Activated gamma-delta T cell (primary cell): ENCODE results near the gene KASH5.
"Not testable (repeated sequence)": the region's sequence is repeated elsewhere in the genome, so short reads cannot be mapped to it uniquely, and the experiment has no call there.

ENCODE experiments used
- DNase-seq: peaks from one replicate; lab custom pipeline; 2025; lab: John Stamatoyannopoulos, UW

The KASH5 gene

GRCh38 chr19:49436381-49437017 is 48.5 kb downstream of the KASH5 start:
- no peak for DNase-seq

- no peak for DNase-seq
Observed at GRCh38 chr19:49437231-49437630, 49.2 kb downstream of the KASH5 start.

GRCh38 chr19:49438261-49438660 is 50.2 kb downstream of the KASH5 start:
- DNase-seq = no peak

GRCh38 chr19:49439836-49440235 is 51.8 kb downstream of the KASH5 start:
- DNase-seq = no peak

DNA sequence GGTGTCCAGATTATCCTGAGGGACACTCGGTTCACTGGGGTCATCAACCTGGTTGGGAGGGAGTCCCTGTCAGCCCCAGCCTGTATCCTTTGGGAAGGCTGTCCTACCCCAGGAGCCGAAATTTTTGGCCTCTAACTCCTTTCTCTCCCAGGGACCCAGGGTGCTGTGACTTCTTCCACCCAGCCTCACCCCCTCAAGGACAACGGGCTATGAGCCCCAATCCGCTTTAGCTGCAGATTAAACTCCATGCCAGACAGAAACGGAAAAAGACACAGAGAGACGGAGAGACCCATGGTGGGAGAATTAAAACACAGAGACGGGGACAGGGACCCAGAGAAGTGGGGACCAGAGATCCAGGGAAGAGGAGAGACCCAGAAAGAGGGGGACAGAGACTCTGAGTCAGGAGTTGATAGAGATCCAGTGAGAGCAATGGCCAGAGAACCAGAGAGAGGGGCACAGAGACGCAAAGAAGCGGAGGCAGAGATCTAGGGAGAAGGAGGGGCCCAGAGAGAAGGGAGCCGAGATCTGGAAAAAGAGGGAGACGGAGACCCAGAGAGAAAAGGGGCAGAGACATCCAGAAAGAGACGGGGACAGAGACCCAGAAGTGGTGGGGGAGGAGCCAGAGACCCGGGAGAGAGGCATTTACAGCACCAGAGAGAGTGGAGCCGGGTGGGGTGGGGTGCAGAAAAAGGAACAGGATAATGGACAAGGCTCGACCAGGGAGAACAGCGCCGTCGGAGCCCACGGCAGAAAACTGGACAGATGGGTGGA is 52.6 kb downstream of the KASH5 start:
- DNase-seq = no peak

DNA sequence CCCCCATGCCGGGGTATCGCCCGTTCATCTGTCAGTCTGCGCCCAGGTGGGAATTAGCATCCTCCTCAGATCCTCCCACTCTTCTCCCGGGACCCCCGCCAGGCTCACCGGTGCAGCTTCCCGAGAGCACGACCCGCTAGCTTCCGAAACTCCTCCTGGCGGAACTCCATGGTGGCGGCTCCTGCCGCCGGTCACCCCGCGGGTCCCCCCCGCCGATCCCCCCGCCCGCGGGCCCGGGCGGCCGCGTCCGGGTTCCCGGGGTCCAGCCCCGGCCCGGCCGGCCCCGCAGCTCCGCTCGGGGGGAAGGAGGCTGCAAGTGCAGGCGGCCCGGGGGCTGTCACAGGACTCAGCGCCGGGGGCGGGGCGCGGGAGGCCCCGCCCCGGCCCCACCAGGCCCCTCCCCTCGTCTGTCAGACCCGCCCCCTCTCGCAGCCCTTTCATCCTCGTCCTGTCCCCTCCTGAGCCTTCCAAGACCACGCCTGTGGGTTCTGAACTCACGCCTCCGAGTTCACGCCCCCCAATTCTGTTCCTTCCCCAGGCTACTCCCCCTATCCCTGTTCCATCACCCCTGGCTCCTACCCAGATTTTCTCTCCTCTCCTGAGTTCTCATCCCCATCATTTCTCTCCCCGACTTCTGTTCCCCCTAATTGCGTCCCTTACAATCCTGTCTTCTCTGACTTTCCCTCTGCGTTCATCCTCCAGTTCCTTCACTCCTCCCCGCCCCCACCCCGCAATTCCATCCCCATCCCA is 53.3 kb downstream of the KASH5 start, which contains the start of gene SLC17A7:
Gene SLC17A7, minus strand, starts transcription at position 318 of the 750 bp plus-strand sequence. Its CDS starts 148 bp downstream, at position 170.
- DNase-seq = peak; percentile 35

DNA sequence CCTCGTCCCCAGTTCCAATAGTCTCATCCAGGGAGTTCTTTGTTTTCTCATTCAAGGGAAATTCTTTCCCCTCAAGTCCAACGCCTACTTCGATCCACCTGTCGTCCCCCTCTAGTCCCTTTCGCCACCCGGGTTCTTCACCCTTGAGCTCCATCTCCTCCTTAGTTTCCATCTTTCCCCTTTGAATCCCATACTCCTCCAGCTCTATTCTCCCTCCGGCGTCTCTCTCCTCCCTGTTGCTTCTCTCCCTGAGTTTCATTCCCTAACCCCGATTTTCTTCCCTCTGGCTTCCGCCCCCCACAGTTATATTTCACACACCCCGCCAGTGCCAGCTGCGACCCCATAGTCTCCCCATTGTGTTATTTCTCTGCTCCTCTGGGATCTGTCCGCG is 53.9 kb downstream of the KASH5 start:
- no peak for DNase-seq

GRCh38 chr19:49442354-49442753 is 54.3 kb downstream of the KASH5 start:
- no peak for DNase-seq

- DNase-seq = no peak
Observed at GRCh38 chr19:49442771-49443365, 54.8 kb downstream of the KASH5 start.

DNA sequence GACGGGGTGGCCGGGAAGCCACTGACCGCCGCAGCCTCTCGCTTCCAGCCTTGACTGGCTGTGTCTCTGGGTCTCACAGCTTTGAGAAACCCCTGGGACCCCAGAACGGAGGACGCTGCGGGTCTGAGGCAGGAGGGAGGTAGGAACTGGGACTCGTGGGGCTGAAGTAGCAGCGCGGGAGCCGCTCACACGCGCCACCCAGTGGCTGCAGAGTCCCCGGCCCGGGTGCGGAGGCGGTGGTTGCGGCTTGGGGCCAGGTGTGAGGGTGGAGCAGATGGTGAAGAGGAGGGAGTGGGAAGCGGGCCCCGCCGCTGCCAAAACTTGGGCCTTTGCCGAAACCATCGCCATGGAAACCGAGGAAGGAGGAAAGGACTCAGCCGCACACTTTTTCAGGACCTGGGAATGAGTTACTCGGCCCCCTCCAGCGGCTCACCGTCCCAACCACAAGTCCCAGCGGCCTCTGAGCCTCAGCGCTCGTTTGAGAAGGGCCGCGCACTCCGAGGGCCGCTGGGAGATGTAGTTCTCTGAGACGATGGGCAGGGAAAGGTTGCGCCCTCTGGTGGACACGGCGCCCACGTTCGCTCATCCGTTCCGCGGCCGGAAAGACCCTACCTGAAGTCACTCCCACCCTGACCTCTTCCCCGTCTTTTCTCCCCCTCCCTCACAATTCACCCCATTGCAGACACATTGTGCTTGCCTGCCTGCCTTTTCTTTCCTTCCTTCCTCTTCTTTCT is 55.5 kb downstream of the KASH5 start:
- DNase-seq = peak; percentile 79

GRCh38 chr19:49444100-49444700 is 56.2 kb downstream of the KASH5 start:
- not testable (repeated sequence) for DNase-seq

GRCh38 chr19:49445997-49446396 is 57.9 kb downstream of the KASH5 start:
- no peak for DNase-seq

DNA sequence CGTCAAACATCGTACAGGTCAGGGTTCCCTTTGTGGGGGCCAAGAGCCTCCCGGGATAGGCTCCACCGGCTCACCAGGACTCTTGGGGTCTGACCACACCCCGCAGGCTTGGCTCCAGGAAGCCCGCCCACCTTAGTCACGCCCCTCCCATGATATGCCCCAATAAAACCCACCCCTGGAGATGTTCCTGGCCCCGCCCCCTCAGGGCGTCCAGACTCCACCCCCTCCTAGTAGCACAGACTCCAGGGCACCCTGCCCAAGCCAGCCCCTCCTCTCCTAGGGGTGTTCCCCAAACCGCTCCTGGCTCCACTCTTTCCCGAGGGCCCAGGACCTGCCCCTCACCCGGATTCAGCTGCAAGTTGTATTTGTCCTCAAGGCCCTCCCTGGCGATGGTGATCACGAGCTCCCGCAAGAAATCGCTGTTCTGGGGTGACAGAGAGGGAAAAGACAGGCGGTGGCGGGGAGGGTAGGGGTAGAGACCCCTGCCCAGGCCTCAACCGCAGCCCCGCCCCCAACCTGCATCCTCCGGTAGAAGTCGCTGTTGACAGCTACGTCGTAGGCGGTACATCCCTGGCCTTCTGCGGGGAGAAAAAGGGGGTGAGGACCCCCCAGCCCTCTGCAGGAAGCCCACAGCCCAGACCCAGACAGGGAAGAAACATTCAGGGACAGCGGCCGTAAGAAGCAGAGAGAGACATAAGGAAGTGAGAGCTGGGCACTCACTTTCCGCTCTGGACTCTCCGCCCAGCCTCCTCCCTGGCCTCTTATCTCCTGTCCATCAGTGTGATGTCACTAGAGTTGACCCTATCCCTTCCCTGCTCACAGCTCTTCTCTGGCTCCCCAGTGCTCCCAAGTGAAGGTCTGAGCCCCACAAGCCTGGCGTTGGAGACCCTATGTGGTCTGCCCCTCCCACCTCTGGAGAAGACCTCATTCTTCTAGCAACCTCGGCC is 59.7 kb downstream of the KASH5 start:
- DNase-seq = no peak

DNA sequence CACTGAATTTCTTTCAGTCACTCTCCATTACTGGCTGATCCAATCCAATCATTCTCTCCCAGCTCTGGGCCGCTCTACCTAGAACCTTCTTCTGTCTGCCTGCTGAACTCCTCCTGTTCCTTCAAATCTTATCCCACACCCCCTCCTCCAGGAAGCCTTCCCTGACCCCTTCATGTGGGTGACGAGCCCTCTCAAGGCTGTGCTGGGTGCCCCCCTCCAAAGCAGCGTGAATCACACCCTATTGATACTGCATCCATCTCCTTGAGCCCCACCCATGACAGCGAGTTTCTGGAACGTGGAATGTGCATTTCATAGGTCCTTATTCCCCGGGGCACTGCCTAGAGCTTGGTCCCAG is 60.4 kb downstream of the KASH5 start:
- no peak for DNase-seq

DNA sequence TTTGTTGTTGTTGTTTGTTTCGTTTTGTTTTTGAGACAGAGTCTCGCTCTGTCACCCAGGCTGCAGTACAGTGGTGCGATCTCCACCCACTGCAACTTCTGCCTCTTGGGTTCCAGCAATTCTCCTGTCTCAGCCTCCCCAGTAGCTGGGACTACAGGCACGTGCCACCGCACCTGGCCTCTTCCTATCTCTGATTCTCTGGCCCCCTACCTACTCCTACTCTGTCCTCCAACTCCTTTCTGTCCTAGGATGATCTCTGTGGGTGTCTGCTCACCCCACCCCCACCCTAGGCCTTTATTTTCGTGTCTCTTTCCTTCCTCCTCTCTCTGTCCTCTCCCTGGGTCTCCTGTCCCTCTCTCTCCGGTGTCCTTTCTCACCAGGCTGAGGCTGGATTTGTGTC is 62.4 kb downstream of the KASH5 start:
- DNase-seq = no peak

GRCh38 chr19:49451430-49452181 is 63.6 kb downstream of the KASH5 start, which contains the start of gene PIH1D1:
Gene PIH1D1 (minus strand): TSS chr19:49451814. CDS start chr19:49451574, 240 bp downstream.
- DNase-seq = no peak

GRCh38 chr19:49453013-49453756 is 65.1 kb downstream of the KASH5 start, which contains the start of gene ALDH16A1:
Gene ALDH16A1 (plus strand): TSS chr19:49453225. CDS start chr19:49453332, 107 bp downstream.
- peak; percentile 95 for DNase-seq

GRCh38 chr19:49453757-49454240 is 65.8 kb downstream of the KASH5 start:
- DNase-seq = no peak
